VCaP (cell line): ENCODE measurements around the gene FOXO3.
A peak's percentile ranks its signal among the peaks of the same experiment; 100 is the strongest.
"Not testable (repeated sequence)": the region's sequence is repeated elsewhere in the genome, so short reads cannot be mapped to it uniquely, and the experiment has no call there.

Experiments
- H3K27ac ChIP-seq: fragments of 450-650 bp; 2 replicates; pipeline ENCODE4 v1.5.1; 2017
- TF ChIP-seq, protein P1 (sequence below): fragments of 450-650 bp; conservative IDR thresholded peaks from 2 replicates; pipeline ENCODE4 v1.5.1; 2017; ENCODE audit warnings: mild to moderate bottlenecking, moderate library complexity

The FOXO3 gene

GRCh38 chr6:108528878-108529277, 31.8 kb upstream of the FOXO3 start:
- TF ChIP-seq, protein P1, sequence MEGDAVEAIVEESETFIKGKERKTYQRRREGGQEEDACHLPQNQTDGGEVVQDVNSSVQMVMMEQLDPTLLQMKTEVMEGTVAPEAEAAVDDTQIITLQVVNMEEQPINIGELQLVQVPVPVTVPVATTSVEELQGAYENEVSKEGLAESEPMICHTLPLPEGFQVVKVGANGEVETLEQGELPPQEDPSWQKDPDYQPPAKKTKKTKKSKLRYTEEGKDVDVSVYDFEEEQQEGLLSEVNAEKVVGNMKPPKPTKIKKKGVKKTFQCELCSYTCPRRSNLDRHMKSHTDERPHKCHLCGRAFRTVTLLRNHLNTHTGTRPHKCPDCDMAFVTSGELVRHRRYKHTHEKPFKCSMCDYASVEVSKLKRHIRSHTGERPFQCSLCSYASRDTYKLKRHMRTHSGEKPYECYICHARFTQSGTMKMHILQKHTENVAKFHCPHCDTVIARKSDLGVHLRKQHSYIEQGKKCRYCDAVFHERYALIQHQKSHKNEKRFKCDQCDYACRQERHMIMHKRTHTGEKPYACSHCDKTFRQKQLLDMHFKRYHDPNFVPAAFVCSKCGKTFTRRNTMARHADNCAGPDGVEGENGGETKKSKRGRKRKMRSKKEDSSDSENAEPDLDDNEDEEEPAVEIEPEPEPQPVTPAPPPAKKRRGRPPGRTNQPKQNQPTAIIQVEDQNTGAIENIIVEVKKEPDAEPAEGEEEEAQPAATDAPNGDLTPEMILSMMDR, result no peak
- H3K27ac ChIP-seq, result no peak overlapping the region

DNA sequence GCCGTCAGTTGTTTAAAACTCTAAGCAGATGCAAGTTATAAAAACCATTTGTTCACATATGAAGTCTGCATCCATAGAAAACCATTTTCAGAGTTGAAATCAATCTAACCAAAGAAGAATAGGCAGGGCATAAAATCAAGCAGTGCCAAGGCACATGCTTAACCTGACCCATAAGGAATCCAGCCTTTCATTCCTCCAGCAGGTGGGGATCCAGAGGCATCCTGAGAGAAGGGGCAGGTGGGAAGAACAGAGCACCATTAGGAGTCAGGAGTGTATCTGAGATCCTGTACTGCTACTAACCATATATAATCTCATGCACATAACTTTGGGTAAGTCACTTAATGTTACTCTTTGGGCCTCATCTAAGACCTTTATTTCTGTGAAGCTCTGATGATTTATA, 29.4 kb upstream of the FOXO3 start:
- no peak overlapping the region for H3K27ac ChIP-seq
- TF ChIP-seq, protein P1, result peak; percentile 34

DNA sequence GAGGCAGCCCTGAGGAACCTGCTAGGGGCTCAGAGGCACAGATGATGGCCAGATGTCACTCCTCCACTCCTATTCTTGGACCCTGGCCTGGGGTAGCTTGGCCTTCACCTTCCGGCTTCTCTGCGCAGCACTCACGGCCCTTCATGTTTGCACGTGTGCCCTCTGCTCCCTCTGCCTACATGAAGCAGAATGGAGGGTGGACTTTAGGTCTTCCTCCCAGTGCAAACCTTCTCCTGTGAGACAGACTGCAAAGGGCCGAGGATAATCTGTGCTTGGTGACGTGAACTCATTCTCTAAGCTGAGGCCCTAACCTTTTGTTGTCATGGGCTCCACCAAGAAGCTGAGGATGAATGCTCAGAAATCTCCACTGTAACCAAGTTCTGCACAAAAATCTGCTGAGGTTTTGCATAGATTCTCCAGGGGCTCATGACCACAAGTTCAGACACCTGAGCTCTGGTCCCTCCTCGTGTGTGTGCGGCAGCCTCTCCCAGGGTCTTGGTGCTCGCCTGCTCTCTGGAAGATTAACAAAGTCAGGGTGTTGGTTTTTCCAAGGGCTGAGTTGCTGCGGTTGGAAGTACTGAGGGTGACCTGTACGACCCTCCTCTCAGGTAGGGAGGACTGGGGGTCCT, 25.5 kb upstream of the FOXO3 start:
- TF ChIP-seq, protein P1, result no peak
- H3K27ac ChIP-seq, result no peak overlapping the region

GRCh38 chr6:108535920-108536535, 24.7 kb upstream of the FOXO3 start:
- not testable (repeated sequence) for H3K27ac ChIP-seq

DNA sequence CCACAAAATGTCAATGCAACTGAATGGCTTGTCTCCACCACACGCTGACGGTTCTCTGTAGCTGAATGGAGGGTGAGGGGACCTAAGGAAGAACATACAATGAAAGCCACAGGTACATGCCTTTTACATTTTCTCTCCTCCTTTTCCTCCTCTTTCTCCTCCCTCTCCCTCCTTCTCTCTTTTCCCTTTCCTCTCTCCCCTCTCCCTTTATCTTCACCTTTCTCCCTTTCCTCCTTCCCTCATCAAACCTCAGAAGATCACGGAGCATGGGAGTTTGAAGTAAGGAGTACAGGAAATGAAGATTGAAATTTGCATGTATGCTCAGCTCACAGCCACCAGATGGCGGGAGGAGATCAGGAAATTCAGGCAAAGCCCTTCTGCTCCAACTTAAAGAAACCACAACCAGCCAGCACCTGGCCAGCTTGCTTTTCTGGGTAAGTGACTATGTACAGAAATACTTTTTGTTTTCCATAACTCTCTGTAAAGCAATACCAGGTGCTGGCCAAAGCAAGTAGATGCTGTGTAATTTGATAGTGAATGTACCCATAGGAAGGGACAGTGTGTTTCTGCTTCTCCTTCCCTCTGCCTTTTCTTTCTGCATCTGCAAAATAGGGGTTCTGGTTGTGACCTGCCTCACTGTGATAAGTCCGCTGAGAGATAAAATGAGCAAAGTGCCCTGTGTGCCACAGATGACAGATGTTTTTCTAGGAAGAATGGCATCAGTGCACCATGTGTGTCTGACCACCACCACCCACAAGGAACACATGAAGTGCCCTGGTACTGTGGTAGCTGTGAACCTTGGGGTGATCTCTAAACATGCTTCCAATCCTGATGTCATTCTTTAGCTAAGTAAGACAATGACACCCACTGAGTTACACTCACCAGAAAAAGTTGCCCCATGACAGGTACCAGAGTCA, 18.6 kb upstream of the FOXO3 start:
- TF ChIP-seq, protein P1, result peak; percentile 83
- peak overlapping the region; percentile 44 for H3K27ac ChIP-seq

- no peak overlapping the region for H3K27ac ChIP-seq
- TF ChIP-seq, protein P1, result no peak
Measured at GRCh38 chr6:108543175-108543940, 17.4 kb upstream of the FOXO3 start.

GRCh38 chr6:108544606-108545005, 16.1 kb upstream of the FOXO3 start:
- H3K27ac ChIP-seq, result no peak overlapping the region
- TF ChIP-seq, protein P1, result no peak
